HG03196 (cell line): ENCODE measurements around the gene GNLY.
"Not testable (repeated sequence)": the region's sequence is repeated elsewhere in the genome, so short reads cannot be mapped to it uniquely, and the experiment has no call there.

Experiments
- ATAC-seq: cut with Tn5 transposase; IDR thresholded peaks from one replicate; pipeline ENCODE4 v1.9.1; 2021; ENCODE audit not compliant: unreplicated experiment

Gene GNLY

GRCh38 chr2:85663594-85664565 is 30.3 kb upstream of the GNLY start:
- no peak for ATAC-seq

GRCh38 chr2:85665264-85665937 is 28.8 kb upstream of the GNLY start:
- no peak for ATAC-seq

- ATAC-seq: no peak
Measured at GRCh38 chr2:85666016-85666415, 28.1 kb upstream of the GNLY start.

GRCh38 chr2:85666435-85667316 is 27.5 kb upstream of the GNLY start:
- no peak for ATAC-seq

- no peak for ATAC-seq
Measured at GRCh38 chr2:85667561-85668008, 26.6 kb upstream of the GNLY start.

GRCh38 chr2:85668009-85668856 is 25.9 kb upstream of the GNLY start, which contains the start of gene SFTPB:
SFTPB (minus strand) TSS chr2:85668199; CDS start chr2:85668183, 16 bp downstream.
- no peak for ATAC-seq

GRCh38 chr2:85668857-85669142 is 25.4 kb upstream of the GNLY start:
- ATAC-seq: no peak

GRCh38 chr2:85669549-85669948 is 24.6 kb upstream of the GNLY start:
- peak; percentile 54 for ATAC-seq

- not testable (repeated sequence) for ATAC-seq
Measured at GRCh38 chr2:85670416-85670815, 23.7 kb upstream of the GNLY start.

GRCh38 chr2:85672456-85672855 is 21.7 kb upstream of the GNLY start:
- ATAC-seq: no peak

GRCh38 chr2:85673716-85674375 is 20.3 kb upstream of the GNLY start:
- ATAC-seq: no peak

GRCh38 chr2:85674417-85674816 is 19.7 kb upstream of the GNLY start:
- no peak for ATAC-seq

GRCh38 chr2:85675427-85675826 is 18.7 kb upstream of the GNLY start:
- no peak for ATAC-seq

GRCh38 chr2:85675866-85676548 is 18.2 kb upstream of the GNLY start:
- no peak for ATAC-seq

- no peak for ATAC-seq
Measured at GRCh38 chr2:85678377-85678776, 15.8 kb upstream of the GNLY start.

- ATAC-seq: peak; percentile 78
Measured at GRCh38 chr2:85678794-85679672, 15.1 kb upstream of the GNLY start.

- no peak for ATAC-seq
Measured at GRCh38 chr2:85680707-85681371, 13.3 kb upstream of the GNLY start.

GRCh38 chr2:85681372-85681763 is 12.8 kb upstream of the GNLY start:
- ATAC-seq: no peak
